GM21723 (cell line): Measurements from ENCODE around the gene TNFRSF12A.
"Not testable (repeated sequence)": the region's sequence is repeated elsewhere in the genome, so short reads cannot be mapped to it uniquely, and the experiment has no call there.

Experiments used
- ATAC-seq: cut with Tn5 transposase; IDR thresholded peaks from one replicate; pipeline ENCODE4 v1.9.1; 2021; ENCODE audit warnings: mild to moderate bottlenecking, moderate library complexity; ENCODE audit not compliant: unreplicated experiment

TNFRSF12A gene

GRCh38 chr16:3045758-3046640, 25.8 kb downstream of the TNFRSF12A start, which contains the start of gene MMP25:
MMP25 (plus strand) TSS chr16:3046561; CDS start chr16:3046918, 357 bp downstream.
- no peak for ATAC-seq

GRCh38 chr16:3046641-3047386, 26.6 kb downstream of the TNFRSF12A start:
- ATAC-seq, result no peak

- no peak for ATAC-seq
Observed at GRCh38 chr16:3047387-3047720, 27.2 kb downstream of the TNFRSF12A start.

- no peak for ATAC-seq
Observed at GRCh38 chr16:3049921-3050481, 29.8 kb downstream of the TNFRSF12A start.

GRCh38 chr16:3050487-3050886, 30.3 kb downstream of the TNFRSF12A start:
- ATAC-seq, result no peak

- ATAC-seq, result no peak
Observed at GRCh38 chr16:3051009-3051408, 30.8 kb downstream of the TNFRSF12A start.

- ATAC-seq, result no peak
Observed at GRCh38 chr16:3051494-3051893, 31.3 kb downstream of the TNFRSF12A start.

GRCh38 chr16:3052571-3053329, 32.6 kb downstream of the TNFRSF12A start:
- not testable (repeated sequence) for ATAC-seq

GRCh38 chr16:3053330-3053710, 33.2 kb downstream of the TNFRSF12A start:
- ATAC-seq, result not testable (repeated sequence)

- no peak for ATAC-seq
Observed at GRCh38 chr16:3054965-3055733, 35.0 kb downstream of the TNFRSF12A start.

GRCh38 chr16:3055734-3056115, 35.6 kb downstream of the TNFRSF12A start:
- ATAC-seq, result not testable (repeated sequence)

- ATAC-seq, result no peak
Observed at GRCh38 chr16:3056336-3057180, 36.4 kb downstream of the TNFRSF12A start.

GRCh38 chr16:3057181-3058138, 37.3 kb downstream of the TNFRSF12A start:
- no peak for ATAC-seq

- ATAC-seq, result peak; percentile 38
Observed at GRCh38 chr16:3058139-3059030, 38.2 kb downstream of the TNFRSF12A start.

GRCh38 chr16:3059041-3059722, 39.0 kb downstream of the TNFRSF12A start:
- ATAC-seq, result peak; percentile 77

- ATAC-seq, result peak; percentile 6
Observed at GRCh38 chr16:3059723-3060242, 39.6 kb downstream of the TNFRSF12A start.
